GM21423 (cell line): ENCODE results near the gene RBMS3.

Experiments
- ATAC-seq: cut with Tn5 transposase; IDR thresholded peaks from one replicate; pipeline ENCODE4 v1.9.1; 2021; ENCODE audit warnings: mild to moderate bottlenecking, moderate library complexity; ENCODE audit not compliant: unreplicated experiment

RBMS3 gene

GRCh38 chr3:29275309-29275708, 5.6 kb upstream of the RBMS3 start:
- no peak for ATAC-seq

- no peak for ATAC-seq
Observed at GRCh38 chr3:29277249-29277648, 3.6 kb upstream of the RBMS3 start.

DNA sequence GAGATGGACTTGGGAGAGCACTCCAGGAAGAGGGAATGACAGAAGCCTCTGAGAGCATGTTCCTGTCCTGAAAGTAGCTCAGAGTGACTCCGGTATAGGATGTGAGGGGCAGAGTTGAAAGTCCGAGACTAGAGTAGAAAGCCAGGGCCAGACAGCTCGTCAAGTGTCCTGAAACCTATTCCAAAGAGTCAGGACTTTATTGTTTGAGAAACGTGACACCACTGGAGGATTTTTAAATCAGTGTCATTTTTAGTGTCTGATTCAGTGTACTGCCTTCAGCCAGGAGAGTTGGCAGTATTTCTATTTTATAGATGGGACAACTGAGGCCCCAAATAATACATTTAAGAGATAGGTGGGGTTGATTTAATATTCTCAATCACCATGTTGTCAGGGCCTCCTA, 1.6 kb upstream of the RBMS3 start:
- no peak for ATAC-seq

DNA sequence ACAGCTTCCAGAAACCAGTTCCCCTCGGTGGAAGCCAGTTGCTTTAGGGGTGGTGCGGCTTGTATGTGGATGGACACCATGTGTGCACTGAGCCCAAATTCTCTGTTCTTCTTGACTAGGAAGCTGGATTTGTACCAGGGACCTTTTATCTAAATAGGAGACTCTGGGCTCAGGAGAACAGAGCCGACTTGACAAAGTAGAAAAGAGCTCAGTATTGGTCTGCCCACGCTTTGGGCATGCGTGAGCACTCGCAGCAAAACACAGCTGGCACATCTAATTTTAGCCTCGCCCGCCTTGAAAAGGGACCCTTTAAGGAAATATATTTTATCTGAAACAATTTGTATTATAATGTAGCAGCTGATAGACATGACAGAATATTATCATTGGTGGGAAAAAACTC, 1.1 kb upstream of the RBMS3 start:
- ATAC-seq: no peak

GRCh38 chr3:29281094-29281343, 148 bp downstream of the RBMS3 start:
- ATAC-seq: no peak

- peak; percentile 57 for ATAC-seq
Observed at GRCh38 chr3:29281344-29282241, 722 bp downstream of the RBMS3 start.

GRCh38 chr3:29282427-29283230, 1.8 kb downstream of the RBMS3 start:
- ATAC-seq: no peak

- ATAC-seq: no peak
Observed at GRCh38 chr3:29283231-29284119, 2.6 kb downstream of the RBMS3 start.

- no peak for ATAC-seq
Observed at GRCh38 chr3:29284497-29284896, 3.6 kb downstream of the RBMS3 start.

DNA sequence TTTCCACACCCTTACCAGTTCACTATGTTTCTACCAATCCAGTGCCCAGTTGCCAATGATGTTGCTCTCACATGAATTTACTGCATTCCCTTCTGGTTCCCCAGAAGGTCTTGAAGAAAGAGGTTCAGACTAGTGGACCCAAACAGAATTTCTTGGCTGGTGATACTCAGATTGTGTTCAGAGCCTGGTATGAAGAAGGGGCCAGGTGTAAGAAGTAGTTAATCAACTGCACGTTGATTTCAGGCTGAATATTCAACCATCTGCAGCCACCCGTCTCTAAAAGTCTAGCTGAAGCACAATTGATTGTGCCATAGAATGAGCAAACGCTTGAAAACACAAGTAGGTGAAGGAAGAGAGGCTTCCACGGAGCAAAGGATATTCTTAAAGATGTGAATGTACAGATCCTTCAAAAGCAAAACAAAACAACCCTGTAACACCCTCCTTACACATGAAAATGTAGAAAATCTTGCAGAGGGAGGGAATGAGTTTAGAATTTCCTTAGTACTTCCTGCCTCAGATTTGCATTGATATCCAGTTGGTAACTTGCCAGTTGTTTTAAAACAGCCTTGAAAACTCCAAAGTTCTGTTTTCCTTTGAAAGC, 4.7 kb downstream of the RBMS3 start:
- ATAC-seq: no peak

DNA sequence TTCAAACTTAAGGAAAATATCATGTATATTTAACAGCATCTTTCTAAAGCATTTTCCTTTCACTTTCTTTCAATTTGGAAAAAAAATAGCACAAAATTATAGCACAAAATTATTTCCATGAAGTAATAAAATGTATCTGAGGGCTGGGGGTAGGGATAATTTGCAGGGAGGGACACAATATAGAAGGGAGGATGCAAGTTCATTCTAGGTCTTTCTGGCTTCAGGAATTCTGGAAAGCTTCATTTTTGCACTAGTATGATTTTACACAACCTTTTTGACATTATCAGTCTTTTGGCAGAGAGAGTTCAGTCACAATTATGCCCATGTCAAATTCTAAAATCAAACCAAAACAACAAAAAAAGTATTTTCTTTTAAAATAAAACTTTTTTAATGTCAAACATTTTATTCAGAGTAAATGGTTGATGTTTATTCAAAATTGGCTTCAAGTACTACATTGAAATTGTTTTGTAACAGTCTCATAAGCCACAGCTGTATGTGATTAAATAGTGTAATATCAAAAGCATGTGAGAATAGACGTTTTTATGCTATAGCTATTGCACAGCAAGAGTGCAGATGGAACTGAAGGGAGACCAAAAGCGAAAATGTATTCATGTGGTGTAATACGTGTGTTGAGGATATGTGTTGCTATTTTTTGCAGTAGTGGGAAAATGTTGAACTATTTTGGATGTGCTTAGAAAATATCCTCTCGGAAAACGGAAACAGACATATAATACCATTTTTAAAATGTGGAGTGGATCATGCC, 5.8 kb downstream of the RBMS3 start:
- no peak for ATAC-seq

- ATAC-seq: no peak
Observed at GRCh38 chr3:29290596-29290995, 9.7 kb downstream of the RBMS3 start.

- ATAC-seq: no peak
Observed at GRCh38 chr3:29291260-29291981, 10.6 kb downstream of the RBMS3 start.

DNA sequence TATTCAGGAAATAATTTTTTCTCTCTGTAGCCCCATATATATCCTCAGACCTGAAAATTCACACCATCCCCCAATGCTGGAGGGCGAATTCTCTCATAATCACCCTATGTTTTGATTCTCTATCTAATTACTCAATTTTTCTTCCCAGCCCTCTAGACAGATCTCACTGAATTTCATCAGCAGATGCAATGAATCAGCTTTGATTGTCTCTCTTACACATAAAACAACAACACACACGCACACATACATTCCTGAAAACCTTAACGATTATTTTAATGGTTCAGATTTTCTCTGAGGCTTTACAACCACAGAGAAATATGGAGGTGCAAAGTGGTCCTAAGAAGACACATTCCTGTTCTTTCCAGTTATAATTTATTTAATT, 11.1 kb downstream of the RBMS3 start:
- no peak for ATAC-seq

GRCh38 chr3:29293421-29293820, 12.6 kb downstream of the RBMS3 start:
- no peak for ATAC-seq

GRCh38 chr3:29297998-29298397, 17.1 kb downstream of the RBMS3 start:
- ATAC-seq: no peak

GRCh38 chr3:29301332-29302019, 20.6 kb downstream of the RBMS3 start:
- no peak for ATAC-seq

DNA sequence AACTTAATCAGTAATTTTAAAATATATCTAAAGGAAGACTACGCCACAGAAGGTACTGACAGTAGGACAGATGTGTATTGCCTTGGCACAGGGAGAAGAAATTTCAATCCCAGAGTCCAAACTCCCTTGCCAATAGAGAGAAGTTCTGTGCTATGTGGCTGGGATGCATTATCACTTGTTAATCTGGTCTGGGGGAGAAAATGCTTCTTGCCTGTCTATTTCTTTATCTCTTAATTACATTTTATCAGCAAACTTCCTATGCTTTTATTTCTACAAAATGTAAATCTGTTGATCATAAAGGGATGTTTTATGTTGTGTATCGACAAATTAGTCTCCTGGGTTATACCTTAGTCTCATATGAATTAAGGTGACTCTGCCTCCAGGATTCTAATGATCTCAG, 21.7 kb downstream of the RBMS3 start:
- ATAC-seq: no peak

DNA sequence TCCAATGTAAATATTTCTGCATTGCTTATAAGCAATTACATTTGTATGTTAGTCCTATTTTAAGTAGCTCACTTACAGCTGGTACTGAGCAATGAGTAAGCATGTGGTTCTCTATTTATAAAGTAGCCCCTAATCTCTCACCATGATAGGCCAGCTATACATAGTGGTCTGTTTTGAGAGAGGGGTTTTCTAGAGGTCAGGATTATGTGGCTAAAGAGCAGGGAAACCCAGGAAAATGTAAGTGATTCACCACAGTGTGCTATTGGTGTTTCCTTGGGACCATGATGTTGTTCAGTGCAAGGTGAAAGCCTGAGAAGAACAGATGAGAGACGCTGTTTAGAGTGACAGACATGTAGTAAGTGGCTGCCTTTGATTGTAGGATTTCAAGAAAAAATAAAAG, 26.4 kb downstream of the RBMS3 start:
- ATAC-seq: no peak
